Activated CD4-positive, alpha-beta T cell treated with anti-CD3 and anti-CD28 coated beads, Interleukin-2, amount 50 U/mL, for 1 hour (primary cell): ENCODE measurements around the gene CARHSP1.
"Not testable (repeated sequence)": the region's sequence is repeated elsewhere in the genome, so short reads cannot be mapped to it uniquely, and the experiment has no call there.

ENCODE experiments used
- DNase-seq: peaks from one replicate; pipeline ENCODE4 v3.0.0-alpha.2; 2020

Gene CARHSP1

DNA sequence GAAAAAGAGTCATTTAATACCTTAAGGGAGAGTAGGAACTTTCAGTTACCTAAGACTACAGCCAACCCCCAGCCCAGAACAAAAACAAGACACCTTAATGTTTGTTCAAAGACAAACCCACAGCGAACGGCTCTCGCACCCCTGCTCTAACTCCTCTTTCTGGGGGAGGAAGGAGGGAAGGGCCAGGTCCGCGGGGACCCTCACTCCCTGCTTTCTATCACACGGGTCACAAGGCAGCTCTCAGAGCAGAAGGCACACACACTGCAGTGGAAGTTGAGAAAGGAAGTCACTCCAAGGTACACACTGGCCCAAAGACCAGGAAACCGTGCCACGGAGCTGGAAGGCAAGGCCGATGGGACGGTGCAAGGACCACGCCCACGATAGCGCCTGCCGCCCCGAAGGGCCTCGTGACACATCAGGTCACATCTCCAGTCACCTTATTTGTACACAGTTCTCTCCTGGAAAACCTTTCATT lies 23.3 kb upstream of the CARHSP1 start:
- DNase-seq, result no peak

DNA sequence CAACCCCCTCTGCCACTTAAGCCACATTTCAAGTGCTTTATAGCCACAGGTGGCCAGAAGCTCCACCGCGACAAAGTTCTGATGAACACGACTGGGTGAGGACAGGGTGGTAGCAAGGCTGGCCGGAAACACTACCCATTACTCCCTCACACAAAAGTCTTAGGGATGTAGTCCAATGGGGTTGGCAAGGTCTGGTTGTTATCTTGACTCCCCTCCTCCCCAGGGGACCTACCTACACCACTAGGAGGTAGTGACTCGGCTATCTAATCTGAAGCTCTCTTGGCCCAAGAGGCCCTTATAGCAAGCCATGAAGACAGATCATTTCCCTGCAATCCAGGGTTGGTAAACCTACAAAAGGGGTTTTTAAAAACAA lies 21.7 kb upstream of the CARHSP1 start:
- DNase-seq, result no peak

DNA sequence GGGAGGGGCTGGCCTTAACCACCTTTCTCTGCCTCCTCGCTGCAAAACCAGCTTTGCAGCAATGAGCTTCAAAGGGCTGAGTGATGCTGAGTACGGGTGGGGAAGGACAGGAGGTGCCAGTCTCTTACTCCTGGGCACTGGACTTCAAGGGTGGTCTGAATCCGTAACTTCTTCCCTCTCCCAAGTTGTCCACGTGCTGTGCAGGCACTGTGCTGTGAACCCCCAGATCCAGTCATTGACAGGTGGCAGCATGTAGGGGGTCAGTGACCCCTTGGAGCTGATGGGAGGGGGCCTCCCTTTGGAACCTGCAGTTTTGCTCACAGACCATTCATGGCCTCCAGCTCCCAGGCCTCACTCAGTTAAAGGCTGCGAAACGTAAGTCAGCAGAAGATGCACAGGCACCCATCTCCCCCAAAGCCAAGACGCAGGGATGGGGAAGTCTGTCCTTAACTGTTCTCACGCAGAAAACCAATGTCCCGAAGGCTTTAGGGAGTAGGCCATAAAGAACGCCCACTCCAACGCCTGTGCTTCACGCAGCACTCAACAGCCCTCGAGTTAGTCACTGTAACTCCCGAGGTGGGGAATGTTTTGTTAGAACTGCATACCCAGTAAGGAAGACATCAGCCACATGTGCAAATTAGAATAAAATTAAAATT lies 21.2 kb upstream of the CARHSP1 start:
- no peak for DNase-seq

DNA sequence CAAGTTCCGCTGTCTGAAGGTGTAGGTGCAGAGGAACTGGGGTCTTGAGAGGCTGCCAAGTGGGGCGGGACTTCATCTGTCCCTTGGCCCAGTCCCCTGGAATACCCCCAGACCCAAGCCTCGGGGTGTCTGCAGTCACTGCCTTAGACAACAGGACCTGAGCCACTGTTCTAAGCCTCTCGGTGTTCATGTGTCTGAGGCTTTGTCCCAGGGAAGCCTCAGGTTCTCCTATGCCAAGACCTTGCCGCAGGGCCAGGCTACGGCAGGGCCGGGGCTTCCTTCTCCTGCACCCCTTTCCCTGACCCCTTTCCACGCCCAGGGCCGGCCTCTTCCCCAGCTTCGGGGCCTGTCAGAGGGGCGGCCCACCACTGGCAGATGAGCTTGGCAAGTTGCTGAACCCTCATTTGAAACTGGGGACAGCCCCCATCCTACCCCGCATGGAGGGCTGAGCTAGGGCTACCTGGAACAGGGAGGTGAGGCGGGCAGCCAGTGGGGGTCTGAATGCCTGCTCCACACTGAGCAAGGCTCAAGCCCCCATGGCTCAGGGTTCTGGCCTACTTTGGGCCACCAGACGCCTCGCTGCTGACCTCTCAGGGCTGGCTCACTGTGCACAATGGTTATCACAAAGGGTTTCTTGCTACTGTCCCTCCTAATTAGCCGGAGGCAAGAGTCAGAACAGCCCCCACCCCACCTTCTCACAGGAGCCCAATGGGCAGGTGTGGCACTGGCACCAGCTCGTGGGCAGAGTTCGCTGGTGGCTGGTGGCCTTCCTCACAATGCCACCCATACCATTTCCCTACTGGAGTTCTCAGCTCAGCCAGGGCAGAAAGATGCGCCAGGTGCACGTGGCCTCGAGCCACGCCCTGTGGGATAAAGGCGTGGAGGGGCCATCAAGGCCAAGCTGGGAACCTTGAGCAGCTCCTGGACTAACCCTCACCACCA lies 20.4 kb upstream of the CARHSP1 start:
- DNase-seq, result no peak

GRCh38 chr16:8887952-8888560 lies 19.2 kb upstream of the CARHSP1 start:
- no peak for DNase-seq

- DNase-seq, result no peak
These were observed 18.6 kb upstream of the CARHSP1 start for GRCh38 chr16:8887431-8887765.

GRCh38 chr16:8886593-8887430 lies 18.0 kb upstream of the CARHSP1 start:
- no peak for DNase-seq

DNA sequence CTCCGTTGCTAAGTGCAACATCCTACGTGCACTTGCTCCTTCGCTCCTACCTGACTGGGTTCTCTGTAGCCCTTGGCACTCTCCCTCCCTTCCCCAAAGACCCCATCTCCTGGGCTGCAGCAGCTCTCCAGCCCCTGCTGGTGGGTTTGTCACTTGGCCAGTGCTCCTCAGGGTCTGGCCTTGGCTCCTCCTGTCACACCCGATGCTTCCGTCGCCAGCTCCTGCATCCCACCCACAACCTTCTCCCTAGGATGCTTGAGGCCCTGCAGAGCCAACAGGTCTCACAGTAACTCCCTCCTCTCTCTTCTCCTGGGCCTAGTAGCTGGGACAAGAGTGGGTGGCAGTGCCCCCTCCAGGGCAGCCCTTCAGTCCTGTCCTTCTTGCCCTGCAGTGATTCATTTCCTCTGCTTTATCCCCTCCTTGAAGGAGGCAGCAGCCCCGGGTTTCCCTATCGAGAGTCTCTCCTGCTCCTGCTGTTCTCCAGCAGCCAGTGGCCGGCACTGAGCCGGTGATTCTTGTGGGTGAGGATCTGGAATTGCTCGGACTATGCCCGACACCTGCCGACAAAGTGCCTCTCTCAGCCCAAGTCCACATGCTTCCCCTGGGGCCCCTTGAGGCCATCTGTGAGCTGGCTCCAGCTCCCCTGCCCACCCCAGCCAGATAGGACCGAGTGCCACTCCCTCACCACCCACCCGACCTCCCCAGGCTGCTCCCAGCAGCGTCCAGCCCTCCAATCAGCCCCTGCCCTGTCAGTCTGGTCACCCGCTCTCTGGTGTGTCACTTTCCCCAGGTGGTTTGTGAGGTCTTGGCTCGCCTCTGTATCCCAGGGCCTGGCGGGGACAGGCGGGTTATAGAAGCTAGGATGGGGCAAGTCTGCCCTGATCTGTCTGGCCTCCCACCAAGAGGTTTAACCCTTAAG lies 17.1 kb upstream of the CARHSP1 start:
- DNase-seq, result no peak

- no peak for DNase-seq
These were observed 14.0 kb upstream of the CARHSP1 start for GRCh38 chr16:8882725-8883377.

- DNase-seq, result no peak
These were observed 13.3 kb upstream of the CARHSP1 start, which contains the start of gene LITAFD for GRCh38 chr16:8882041-8882617. LITAFD (plus strand) TSS chr16:8882351; CDS start chr16:8884356, 2,005 bp downstream.

- no peak for DNase-seq
These were observed 12.2 kb upstream of the CARHSP1 start for GRCh38 chr16:8880839-8881510.

DNA sequence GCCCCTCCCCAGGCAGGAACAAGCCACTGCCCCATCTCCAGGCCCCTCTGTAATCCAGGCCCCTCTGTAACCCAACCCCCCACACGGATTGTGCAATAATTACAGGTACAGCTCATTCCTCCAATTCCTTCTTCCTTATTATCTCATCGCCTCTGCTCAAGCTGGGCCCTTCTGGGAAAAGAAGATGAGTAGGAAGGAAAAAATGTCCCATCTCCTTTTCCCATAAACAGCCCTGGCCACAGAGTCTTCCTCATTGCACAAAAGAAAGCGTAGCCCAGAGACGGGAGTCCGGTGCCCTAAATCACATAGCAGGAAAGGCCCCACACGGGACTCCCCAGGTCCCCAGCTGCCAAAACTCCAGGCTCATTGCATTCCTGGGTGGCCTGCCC lies 9.7 kb upstream of the CARHSP1 start:
- no peak for DNase-seq

DNA sequence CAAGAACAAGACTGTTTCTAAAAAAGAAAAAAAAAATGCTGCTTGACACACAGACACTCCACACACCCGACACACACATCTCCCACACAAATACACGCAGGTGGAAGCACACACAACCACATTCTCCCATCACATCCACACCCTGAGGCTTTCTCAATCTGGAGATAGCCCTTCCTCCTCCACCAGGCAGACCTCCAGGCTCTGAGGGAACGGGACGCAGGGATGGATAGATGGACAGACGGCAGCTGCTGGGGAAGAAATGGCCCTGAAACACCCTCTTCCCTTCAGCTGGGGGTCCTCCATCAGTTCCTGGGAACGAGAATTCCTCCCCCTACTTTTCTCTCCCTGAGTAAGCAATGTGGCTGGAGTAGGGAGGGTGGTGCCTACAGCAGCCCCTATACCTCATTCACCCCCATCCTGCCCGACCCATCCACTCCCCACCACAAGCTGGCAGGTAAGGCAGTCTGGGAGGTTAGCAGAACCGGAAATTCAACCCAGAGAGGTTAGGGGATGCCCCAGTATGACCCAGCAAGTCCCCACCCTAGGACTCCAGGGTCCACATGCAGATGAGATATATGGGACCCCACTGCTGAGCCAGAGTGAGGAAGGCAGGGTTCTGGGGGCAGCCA lies 9.2 kb upstream of the CARHSP1 start:
- DNase-seq, result no peak

- not testable (repeated sequence) for DNase-seq
These were observed 6.5 kb upstream of the CARHSP1 start for GRCh38 chr16:8875317-8875716.

DNA sequence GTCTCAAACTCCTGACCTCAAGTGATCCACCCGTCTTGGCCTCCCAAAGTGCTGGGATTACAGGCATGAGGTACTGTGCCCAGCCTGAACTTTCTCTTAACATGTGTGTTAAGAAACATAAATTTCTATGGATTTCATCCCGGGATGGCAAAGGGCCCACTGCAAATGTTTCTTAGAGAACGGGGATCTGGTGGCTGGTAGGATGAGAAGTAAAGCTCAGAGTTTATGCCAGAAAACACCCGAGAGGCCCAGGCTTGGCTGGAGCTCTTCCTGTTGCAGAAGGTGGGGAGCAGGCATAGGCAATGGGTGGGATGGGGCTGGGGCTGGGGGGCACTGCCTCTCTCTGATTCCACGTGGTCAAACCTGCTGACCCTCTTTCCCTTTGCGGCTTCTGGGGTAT lies 5.6 kb upstream of the CARHSP1 start:
- DNase-seq, result no peak

DNA sequence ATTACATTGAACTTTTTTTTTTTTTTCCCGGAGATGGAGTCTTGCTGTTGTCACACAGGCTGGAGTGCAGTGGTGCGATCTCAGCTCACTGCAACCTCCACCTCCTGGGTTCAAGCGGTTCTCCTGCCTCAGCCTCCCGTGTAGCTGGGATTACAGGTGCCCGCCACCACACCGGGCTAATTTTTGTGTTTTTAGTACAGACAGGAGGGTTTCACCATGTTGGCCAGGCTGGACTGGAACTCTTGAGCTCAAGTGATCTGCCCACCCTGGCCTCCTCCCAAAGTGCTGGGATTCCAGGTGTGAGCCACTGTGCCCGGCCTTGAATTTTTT lies 5.0 kb upstream of the CARHSP1 start:
- DNase-seq, result not testable (repeated sequence)

DNA sequence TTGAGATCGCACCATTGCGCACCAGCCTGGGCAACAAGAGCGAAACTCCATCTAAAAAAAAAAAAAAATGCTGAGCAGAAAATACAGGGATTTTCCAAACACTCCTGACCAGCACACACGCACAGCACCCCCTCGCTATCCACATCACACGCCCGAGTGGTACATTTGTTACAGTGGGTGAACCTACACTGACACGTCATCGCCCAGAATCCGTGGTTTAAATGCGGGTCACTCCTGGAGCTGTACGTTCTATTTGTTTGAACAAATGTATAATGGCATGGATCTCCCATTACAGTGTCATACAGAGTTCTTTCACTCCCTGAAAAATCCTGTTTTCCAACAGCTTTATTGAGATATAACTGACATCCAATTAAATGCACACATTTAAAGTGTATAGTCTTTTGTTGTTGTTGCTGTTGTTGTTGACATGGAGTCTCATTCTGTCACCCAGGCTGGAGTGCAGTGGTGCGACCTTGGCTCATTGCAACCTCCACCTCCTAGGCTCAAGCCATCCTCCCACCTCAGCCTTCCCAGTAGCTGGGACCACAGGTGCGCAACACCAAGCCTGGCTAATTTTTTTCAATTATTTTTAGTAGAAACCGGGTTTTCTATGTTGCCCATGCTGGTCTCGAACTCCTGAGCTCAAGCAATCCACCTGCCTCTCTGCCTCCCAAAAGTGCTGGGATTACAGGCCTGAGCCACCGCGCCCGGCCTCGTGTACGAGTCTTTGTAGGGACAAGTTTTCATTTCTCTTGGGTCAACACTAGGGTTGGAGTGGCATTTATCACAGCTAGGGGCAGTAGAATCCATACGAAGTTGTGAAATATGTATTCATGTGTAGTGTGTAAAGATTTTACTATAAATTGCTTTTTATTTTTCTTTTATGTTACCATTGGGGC lies 4.4 kb upstream of the CARHSP1 start:
- no peak for DNase-seq

DNA sequence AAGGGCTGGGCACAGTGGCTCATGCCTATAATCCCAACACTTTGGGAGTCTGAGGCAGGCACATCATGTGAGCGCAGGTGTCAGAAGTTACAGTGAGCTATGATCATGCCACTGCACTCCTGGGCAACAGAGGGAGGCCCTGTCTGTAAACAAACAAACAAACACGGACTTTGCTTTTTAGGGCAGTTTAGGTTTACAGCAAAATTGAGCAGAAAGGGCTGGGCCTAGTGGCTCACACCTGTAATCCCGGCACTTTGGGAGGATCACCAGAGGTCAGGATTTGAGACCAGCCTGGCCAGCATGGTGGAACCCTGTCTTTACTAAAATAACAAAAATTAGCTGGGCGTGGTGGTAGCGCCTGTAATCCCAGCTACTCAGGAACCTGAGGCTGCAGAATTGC lies 3.3 kb upstream of the CARHSP1 start:
- DNase-seq, result no peak

- not testable (repeated sequence) for DNase-seq
These were observed 1.1 kb upstream of the CARHSP1 start for GRCh38 chr16:8869988-8870241.
